H9 (cell line): Measurements from ENCODE around the gene SCRN3. TPM values are rescaled to one million over a fixed set of nuclear protein-coding genes. Genes with fewer than 3 reads are reported as not detected.

Experiments used
- DNase-seq: peaks from one replicate; pipeline ENCODE4 v3.0.0-alpha.2; 2017
- H2AFZ ChIP-seq: one replicate; pipeline ENCODE4 v1.6.1; 2013; ENCODE audit warnings: mild to moderate bottlenecking, low read length, control low read depth, moderate library complexity
- H2AK5ac ChIP-seq: 2 replicates; pipeline ENCODE4 v1.6.1; 2013; ENCODE audit warnings: low read length, control low read depth, mixed read lengths; ENCODE audit not compliant: insufficient read length
- H2BK120ac ChIP-seq: one replicate; pipeline ENCODE4 v1.6.1; 2013; ENCODE audit warnings: low read depth, mild to moderate bottlenecking, low read length, control low read depth, inconsistent platforms; ENCODE audit not compliant: poor library complexity, severe bottlenecking
- H2BK12ac ChIP-seq: 2 replicates; pipeline ENCODE4 v1.6.1; 2013; ENCODE audit warnings: low read length, control low read depth, mixed read lengths, low read depth; ENCODE audit not compliant: insufficient read length
- H2BK15ac ChIP-seq: 2 replicates; pipeline ENCODE4 v1.6.1; 2013; ENCODE audit warnings: low read depth, low read length, control low read depth
- H2BK20ac ChIP-seq: one replicate; pipeline ENCODE4 v1.6.1; 2013; ENCODE audit warnings: low read depth, mild to moderate bottlenecking, low read length, control low read depth, inconsistent platforms; ENCODE audit not compliant: poor library complexity, severe bottlenecking
- H2BK5ac ChIP-seq: 2 replicates; pipeline ENCODE4 v1.6.1; 2013; ENCODE audit warnings: low read length, control low read depth, mixed read lengths; ENCODE audit not compliant: insufficient read length
- H3K14ac ChIP-seq: 2 replicates; pipeline ENCODE4 v1.6.1; 2013; ENCODE audit warnings: low read length, control low read depth; ENCODE audit not compliant: insufficient read depth
- H3K18ac ChIP-seq: 2 replicates; pipeline ENCODE4 v1.6.1; 2013; ENCODE audit warnings: low read depth, mild to moderate bottlenecking, mixed read lengths, low read length, control low read depth; ENCODE audit not compliant: insufficient read length
- H3K23ac ChIP-seq: 2 replicates; pipeline ENCODE4 v1.6.1; 2013; ENCODE audit warnings: low read length, control low read depth, mixed read lengths, low read depth; ENCODE audit not compliant: insufficient read length
- H3K23me2 ChIP-seq: 2 replicates; pipeline ENCODE4 v1.6.1; 2013; ENCODE audit warnings: low read depth, mild to moderate bottlenecking, mixed read lengths, low read length, control low read depth; ENCODE audit not compliant: insufficient read length, poor library complexity, severe bottlenecking
- H3K27ac ChIP-seq: 2 replicates; pipeline ENCODE4 v1.5.1; 2013; ENCODE audit warnings: low read length, control low read depth, mixed read lengths, low read depth; ENCODE audit not compliant: insufficient read length
- H3K27me3 ChIP-seq: 2 replicates; pipeline ENCODE4 v1.6.1; 2013; ENCODE audit warnings: low read length, control low read depth, inconsistent platforms; ENCODE audit not compliant: insufficient read depth
- H3K4ac ChIP-seq: 2 replicates; pipeline ENCODE4 v1.6.1; 2013; ENCODE audit warnings: low read depth, mild to moderate bottlenecking, control low read depth, inconsistent platforms, low read length, moderate library complexity
- H3K4me1 ChIP-seq: 2 replicates; pipeline ENCODE4 v1.6.1; 2013; ENCODE audit warnings: low read length, control low read depth, inconsistent platforms; ENCODE audit not compliant: insufficient read depth
- H3K4me2 ChIP-seq: 2 replicates; pipeline ENCODE4 v1.6.1; 2013; ENCODE audit warnings: low read length, control low read depth, mixed read lengths; ENCODE audit not compliant: insufficient read length, insufficient read depth
- H3K56ac ChIP-seq: 2 replicates; pipeline ENCODE4 v1.6.1; 2013; ENCODE audit warnings: low read depth, mild to moderate bottlenecking, mixed read lengths, low read length, control low read depth; ENCODE audit not compliant: insufficient read length
- H3K79me1 ChIP-seq: 2 replicates; pipeline ENCODE4 v1.6.1; 2013; ENCODE audit warnings: low read depth, mild to moderate bottlenecking, moderate library complexity, low read length, control low read depth, inconsistent platforms; ENCODE audit not compliant: insufficient read depth, poor library complexity, severe bottlenecking
- H3K79me2 ChIP-seq: 2 replicates; pipeline ENCODE4 v1.6.1; 2013; ENCODE audit warnings: low read length, control low read depth, inconsistent platforms; ENCODE audit not compliant: insufficient read depth
- H3K9ac ChIP-seq: 2 replicates; pipeline ENCODE4 v1.6.1; 2013; ENCODE audit warnings: low read length, control low read depth, mixed read lengths; ENCODE audit not compliant: insufficient read length; ENCODE audit errors: extremely low read depth
- H3K9me3 ChIP-seq: one replicate; pipeline ENCODE4 v1.6.1; 2013; ENCODE audit warnings: low read depth, low read length, inconsistent platforms; ENCODE audit not compliant: control insufficient read depth
- H3T11ph ChIP-seq: one replicate; pipeline ENCODE4 v1.6.1; 2013; ENCODE audit warnings: mild to moderate bottlenecking, low read length, control low read depth, inconsistent platforms
- H4K20me1 ChIP-seq: one replicate; pipeline ENCODE4 v1.6.1; 2013; ENCODE audit not compliant: control insufficient read depth, insufficient read length, insufficient read depth
- H4K5ac ChIP-seq: 2 replicates; pipeline ENCODE4 v1.6.1; 2013; ENCODE audit warnings: low read depth, mild to moderate bottlenecking, mixed read lengths, low read length, control low read depth; ENCODE audit not compliant: insufficient read length
- H4K8ac ChIP-seq: replicated peaks from 2 replicates; pipeline ENCODE4 v1.6.1; 2013; ENCODE audit warnings: low read length, control low read depth, mixed read lengths, low read depth; ENCODE audit not compliant: insufficient read length
- H4K91ac ChIP-seq: 2 replicates; pipeline ENCODE4 v1.6.1; 2013; ENCODE audit warnings: low read depth, mild to moderate bottlenecking, moderate library complexity, mixed read lengths, low read length, control low read depth; ENCODE audit not compliant: insufficient read length
- H3K27ac Mint-ChIP-seq, 3 experiments: 2 replicates in 2 of 3; 3 replicates in 1 of 3; pipeline ENCODE4 v1.8.0; 2020 to 2021; ENCODE audit warnings: mixed read lengths in 3 of 3, mild to moderate bottlenecking in 1 of 3, moderate library complexity in 1 of 3
- H3K27me3 Mint-ChIP-seq: 2 replicates; pipeline ENCODE4 v1.8.0; 2021; ENCODE audit warnings: low read depth, mild to moderate bottlenecking, moderate library complexity, mixed read lengths
- H3K36me3 Mint-ChIP-seq, 3 experiments: 2 replicates in 2 of 3; 3 replicates in 1 of 3; pipeline ENCODE4 v1.8.0; 2020 to 2021; ENCODE audit warnings: low read depth in 3 of 3, mixed read lengths in 3 of 3; ENCODE audit not compliant: insufficient read depth in 1 of 3
- H3K4me1 Mint-ChIP-seq, 2 experiments: 2 replicates each; pipeline ENCODE4 v1.8.0; 2020; ENCODE audit warnings: mixed read lengths in 2 of 2
- H3K4me3 Mint-ChIP-seq, 2 experiments: 2 replicates in 1 of 2; 3 replicates in 1 of 2; pipeline ENCODE4 v1.8.0; 2020 to 2021; ENCODE audit warnings: mild to moderate bottlenecking in 2 of 2, mixed read lengths in 2 of 2, moderate library complexity in 1 of 2
- H3K9me3 Mint-ChIP-seq, 2 experiments: 2 replicates in 1 of 2; 3 replicates in 1 of 2; pipeline ENCODE4 v1.8.0; 2020; ENCODE audit warnings: mild to moderate bottlenecking in 2 of 2, mixed read lengths in 2 of 2, moderate library complexity in 1 of 2
- CTCF ChIP-seq: fragments of 200-600 bp; sonication (generic); conservative IDR thresholded peaks from 3 replicates; pipeline ENCODE4 v1.8.0; 2021; ENCODE audit warnings: antibody characterized with exemption, mild to moderate bottlenecking
- WGBS: extraction: QIAGEN DNeasy Blood & Tissue Kit; methylation state at CpG from one replicate; pipeline ENCODE4 v1.1.7; 2013; ENCODE audit warnings: missing lambda C conversion rate, low lambda C conversion rate, mixed read lengths; ENCODE audit not compliant: insufficient read length; ENCODE audit errors: extremely low coverage; 5-methylcytosine and 5-hydroxymethylcytosine counted together
- total RNA-seq: library from RNA; stranded (reverse); gene quantifications from 2 replicates; pipeline ENCODE4 v1.2.1, GENCODE V29; 2021

SCRN3 gene
- total RNA-seq, 1 experiment from 2014 or later: 8.7 TPM

DNA sequence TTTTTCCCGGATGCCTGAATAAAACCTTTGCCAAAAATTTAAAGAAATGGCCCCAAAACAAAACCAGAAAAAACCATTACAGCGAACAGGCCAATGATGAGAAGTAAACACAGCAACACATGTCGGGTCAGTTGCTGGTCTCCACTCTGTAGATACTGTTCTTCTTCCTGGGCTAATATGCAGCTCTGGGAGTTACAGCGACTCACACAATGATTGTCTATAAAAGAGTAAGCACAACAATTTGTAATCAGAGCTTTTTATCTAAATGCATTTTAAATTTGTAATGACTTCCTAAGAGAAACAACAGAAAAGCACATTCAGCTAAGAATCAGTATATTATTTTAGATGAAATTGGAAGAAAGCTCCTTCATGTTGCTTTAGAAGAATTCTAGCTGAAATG, 51.0 kb downstream of the SCRN3 start:
- TF ChIP-seq CTCF: no peak
- Mint-ChIP-seq H3K27ac (no peak overlapping the region), H3K4me1 (peaks cover 14 to 19% of the 10 kb centered on the region in 2 experiments), H3K27me3 (no peaks in the 10 kb centered on the region), H3K9me3 (peaks cover 0 to 2% of the 10 kb centered on the region in 2 experiments; a peak in 1 of 5 replicates), H3K36me3 (no peaks in the 10 kb centered on the region), H3K4me3 (no peak overlapping the region)
- Histone ChIP-seq H2BK12ac (no peak overlapping the region), H3K56ac (no peak overlapping the region), H3T11ph (no peak overlapping the region), H3K79me2 (no peaks in the 10 kb centered on the region), H3K27ac (no peak overlapping the region), H3K23ac (no peak overlapping the region), H3K9me3 (no peaks in the 10 kb centered on the region), H2AFZ (no peak overlapping the region), H2BK20ac (no peak overlapping the region), H3K4me2 (no peak overlapping the region), H2AK5ac (no peak overlapping the region), H3K23me2 (no peaks in the 10 kb centered on the region), H4K20me1 (no peaks in the 10 kb centered on the region), H3K18ac (no peak overlapping the region), H3K4ac (no peak overlapping the region), H3K9ac (no peak overlapping the region), H3K79me1 (no peaks in the 10 kb centered on the region), H3K27me3 (no peaks in the 10 kb centered on the region), H3K4me1 (no peaks in the 10 kb centered on the region; the same call in 1 of the 2 replicates), H3K14ac (no peak overlapping the region), H2BK15ac (no peak overlapping the region), H2BK120ac (no peak overlapping the region), H4K8ac (no peak overlapping the region), H2BK5ac (no peak overlapping the region), H4K5ac (no peak overlapping the region), H4K91ac (no peak overlapping the region)
- no peak for DNase-seq
- no CpG with 5 or more reads among the region's 4 CpGs for WGBS
